Measurements from ENCODE around the gene TMCC2.

TMCC2 gene

DNA sequence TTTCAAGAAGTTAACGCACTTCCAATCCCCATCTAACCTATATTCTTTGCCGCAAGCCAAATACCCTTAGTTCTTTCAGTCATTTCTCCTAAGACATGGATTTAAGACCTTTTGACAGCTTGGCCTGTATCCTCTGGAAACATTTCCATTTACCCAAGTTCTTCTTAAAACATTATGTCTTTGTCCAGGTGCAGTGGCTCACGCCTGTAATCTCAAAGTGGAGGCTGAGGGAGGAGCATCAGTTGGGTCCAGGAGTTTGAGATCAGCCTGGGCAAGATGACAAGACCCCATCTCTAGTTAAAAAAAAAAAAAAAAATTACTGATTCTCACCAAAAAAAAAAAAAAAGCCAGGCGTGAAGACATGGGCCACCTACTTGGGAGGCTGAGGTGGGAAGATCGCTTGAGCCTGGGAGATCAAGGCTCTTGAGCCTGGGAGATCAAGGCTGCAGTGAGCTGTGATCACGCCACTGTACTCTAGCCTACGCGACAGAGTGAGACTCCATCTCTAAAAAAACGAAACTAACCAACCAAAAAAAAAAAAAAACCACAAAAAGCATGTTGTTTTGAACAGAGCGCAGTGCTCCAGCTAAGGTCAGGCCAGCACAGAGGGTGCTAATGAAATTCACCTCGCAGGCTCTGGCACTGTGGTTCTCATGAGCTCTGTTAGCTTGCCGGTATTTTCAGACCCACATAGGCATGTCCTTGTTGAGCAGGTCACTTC lies 57.8 kb downstream of the TMCC2 start (continued):
- TF ChIP-seq, protein P1, sequence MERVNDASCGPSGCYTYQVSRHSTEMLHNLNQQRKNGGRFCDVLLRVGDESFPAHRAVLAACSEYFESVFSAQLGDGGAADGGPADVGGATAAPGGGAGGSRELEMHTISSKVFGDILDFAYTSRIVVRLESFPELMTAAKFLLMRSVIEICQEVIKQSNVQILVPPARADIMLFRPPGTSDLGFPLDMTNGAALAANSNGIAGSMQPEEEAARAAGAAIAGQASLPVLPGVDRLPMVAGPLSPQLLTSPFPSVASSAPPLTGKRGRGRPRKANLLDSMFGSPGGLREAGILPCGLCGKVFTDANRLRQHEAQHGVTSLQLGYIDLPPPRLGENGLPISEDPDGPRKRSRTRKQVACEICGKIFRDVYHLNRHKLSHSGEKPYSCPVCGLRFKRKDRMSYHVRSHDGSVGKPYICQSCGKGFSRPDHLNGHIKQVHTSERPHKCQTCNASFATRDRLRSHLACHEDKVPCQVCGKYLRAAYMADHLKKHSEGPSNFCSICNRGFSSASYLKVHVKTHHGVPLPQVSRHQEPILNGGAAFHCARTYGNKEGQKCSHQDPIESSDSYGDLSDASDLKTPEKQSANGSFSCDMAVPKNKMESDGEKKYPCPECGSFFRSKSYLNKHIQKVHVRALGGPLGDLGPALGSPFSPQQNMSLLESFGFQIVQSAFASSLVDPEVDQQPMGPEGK (CRISPR knock-in tag; IDR thresholded peaks at IDR 0.05; ENCODE audit: borderline replicate concordance), result no peak
- TF ChIP-seq CSDC2 (CRISPR knock-in tag; IDR thresholded peaks at IDR 0.05), result no peak
- TF ChIP-seq BACH2 (CRISPR knock-in tag; IDR thresholded peaks at IDR 0.05; ENCODE audit: borderline replicate concordance), result no peak

DNA sequence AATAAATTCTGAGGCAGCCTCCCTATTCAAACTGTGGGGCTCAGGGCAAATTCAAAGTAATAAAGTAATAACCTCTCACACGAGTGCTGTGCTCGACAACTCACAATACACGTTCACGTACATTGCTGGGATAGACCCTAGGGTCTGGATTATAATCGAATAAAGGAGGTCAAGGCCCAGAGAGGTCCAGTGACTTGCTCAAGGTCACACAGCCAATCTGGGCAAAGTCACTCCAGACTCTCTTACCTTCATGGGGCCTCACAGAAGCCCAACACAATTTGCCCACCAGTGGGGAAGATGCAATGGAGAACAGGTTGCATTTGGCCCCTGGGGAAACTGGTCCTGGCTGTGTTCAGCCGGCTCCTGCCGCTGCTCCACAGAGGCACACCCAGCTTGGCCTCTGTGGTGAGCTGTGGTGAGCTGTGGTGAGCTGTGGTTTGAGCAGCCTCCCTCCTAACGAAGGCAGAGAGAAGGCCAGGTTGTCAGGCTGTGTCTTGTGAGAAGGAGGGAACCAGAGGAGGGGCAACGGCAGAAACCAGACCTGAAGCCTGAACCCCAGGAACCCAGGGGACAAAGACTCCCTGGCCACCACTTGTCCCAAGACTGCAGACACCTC lies 58.7 kb downstream of the TMCC2 start:
- TF ChIP-seq RARB (CRISPR knock-in tag; IDR thresholded peaks at IDR 0.05), result no peak
- TF ChIP-seq SNAI2 (CRISPR knock-in tag; IDR thresholded peaks at IDR 0.05), result no peak
- TF ChIP-seq BACH2 (CRISPR knock-in tag; IDR thresholded peaks at IDR 0.05; ENCODE audit: borderline replicate concordance), result no peak
- ATAC-seq, result no peak

DNA sequence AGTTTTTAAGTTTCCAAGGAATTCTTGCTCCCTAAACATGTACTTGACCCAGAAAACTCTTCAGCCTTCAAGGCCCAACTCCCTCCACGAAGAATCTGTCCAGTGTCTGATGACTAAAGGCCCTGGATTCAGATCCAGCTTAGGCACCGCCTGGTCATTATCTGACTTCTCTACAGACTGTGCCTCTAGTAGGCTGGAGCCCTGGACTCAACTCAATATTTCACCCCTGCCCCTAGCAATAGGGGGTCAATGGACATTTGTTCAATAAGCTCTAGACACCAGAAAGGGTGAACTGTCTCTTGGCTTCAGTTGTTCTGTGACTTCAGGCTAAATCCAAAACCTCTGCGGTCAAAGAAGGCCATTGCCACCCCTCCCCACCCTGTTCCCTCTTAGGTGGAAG lies 59.3 kb downstream of the TMCC2 start:
- ATAC-seq, result no peak
- TF ChIP-seq CSDC2 (CRISPR knock-in tag; IDR thresholded peaks at IDR 0.05), result no peak
- TF ChIP-seq OSR1 (CRISPR knock-in tag; IDR thresholded peaks at IDR 0.05), result no peak
- no peak for TF ChIP-seq RARB (CRISPR knock-in tag; IDR thresholded peaks at IDR 0.05)
- TF ChIP-seq, protein P2, sequence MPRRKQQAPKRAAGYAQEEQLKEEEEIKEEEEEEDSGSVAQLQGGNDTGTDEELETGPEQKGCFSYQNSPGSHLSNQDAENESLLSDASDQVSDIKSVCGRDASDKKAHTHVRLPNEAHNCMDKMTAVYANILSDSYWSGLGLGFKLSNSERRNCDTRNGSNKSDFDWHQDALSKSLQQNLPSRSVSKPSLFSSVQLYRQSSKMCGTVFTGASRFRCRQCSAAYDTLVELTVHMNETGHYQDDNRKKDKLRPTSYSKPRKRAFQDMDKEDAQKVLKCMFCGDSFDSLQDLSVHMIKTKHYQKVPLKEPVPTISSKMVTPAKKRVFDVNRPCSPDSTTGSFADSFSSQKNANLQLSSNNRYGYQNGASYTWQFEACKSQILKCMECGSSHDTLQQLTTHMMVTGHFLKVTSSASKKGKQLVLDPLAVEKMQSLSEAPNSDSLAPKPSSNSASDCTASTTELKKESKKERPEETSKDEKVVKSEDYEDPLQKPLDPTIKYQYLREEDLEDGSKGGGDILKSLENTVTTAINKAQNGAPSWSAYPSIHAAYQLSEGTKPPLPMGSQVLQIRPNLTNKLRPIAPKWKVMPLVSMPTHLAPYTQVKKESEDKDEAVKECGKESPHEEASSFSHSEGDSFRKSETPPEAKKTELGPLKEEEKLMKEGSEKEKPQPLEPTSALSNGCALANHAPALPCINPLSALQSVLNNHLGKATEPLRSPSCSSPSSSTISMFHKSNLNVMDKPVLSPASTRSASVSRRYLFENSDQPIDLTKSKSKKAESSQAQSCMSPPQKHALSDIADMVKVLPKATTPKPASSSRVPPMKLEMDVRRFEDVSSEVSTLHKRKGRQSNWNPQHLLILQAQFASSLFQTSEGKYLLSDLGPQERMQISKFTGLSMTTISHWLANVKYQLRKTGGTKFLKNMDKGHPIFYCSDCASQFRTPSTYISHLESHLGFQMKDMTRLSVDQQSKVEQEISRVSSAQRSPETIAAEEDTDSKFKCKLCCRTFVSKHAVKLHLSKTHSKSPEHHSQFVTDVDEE (CRISPR knock-in tag; IDR thresholded peaks at IDR 0.05), result no peak
- no peak for TF ChIP-seq ESRRG (CRISPR knock-in tag; IDR thresholded peaks at IDR 0.05)
- TF ChIP-seq ZNF565 (CRISPR knock-in tag; conservative IDR thresholded peaks at IDR 0.05; ENCODE audit: low read depth), result no peak
- TF ChIP-seq, protein P3, sequence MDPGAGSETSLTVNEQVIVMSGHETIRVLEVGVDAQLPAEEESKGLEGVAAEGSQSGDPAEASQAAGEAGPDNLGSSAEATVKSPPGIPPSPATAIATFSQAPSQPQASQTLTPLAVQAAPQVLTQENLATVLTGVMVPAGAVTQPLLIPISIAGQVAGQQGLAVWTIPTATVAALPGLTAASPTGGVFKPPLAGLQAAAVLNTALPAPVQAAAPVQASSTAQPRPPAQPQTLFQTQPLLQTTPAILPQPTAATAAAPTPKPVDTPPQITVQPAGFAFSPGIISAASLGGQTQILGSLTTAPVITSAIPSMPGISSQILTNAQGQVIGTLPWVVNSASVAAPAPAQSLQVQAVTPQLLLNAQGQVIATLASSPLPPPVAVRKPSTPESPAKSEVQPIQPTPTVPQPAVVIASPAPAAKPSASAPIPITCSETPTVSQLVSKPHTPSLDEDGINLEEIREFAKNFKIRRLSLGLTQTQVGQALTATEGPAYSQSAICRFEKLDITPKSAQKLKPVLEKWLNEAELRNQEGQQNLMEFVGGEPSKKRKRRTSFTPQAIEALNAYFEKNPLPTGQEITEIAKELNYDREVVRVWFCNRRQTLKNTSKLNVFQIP (CRISPR knock-in tag; IDR thresholded peaks at IDR 0.05; ENCODE audit: borderline replicate concordance, low read depth), result no peak
- no peak for TF ChIP-seq TCF4 (CRISPR knock-in tag; IDR thresholded peaks at IDR 0.05; ENCODE audit: borderline replicate concordance)
- TF ChIP-seq ISL1 (CRISPR knock-in tag; IDR thresholded peaks at IDR 0.05), result no peak
- TF ChIP-seq, protein P4, sequence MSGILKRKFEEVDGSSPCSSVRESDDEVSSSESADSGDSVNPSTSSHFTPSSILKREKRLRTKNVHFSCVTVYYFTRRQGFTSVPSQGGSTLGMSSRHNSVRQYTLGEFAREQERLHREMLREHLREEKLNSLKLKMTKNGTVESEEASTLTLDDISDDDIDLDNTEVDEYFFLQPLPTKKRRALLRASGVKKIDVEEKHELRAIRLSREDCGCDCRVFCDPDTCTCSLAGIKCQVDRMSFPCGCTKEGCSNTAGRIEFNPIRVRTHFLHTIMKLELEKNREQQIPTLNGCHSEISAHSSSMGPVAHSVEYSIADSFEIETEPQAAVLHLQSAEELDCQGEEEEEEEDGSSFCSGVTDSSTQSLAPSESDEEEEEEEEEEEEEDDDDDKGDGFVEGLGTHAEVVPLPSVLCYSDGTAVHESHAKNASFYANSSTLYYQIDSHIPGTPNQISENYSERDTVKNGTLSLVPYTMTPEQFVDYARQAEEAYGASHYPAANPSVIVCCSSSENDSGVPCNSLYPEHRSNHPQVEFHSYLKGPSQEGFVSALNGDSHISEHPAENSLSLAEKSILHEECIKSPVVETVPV (CRISPR knock-in tag; IDR thresholded peaks at IDR 0.05), result no peak
- no peak for TF ChIP-seq PPARA (CRISPR knock-in tag; IDR thresholded peaks at IDR 0.05; ENCODE audit: borderline replicate concordance)
- no peak for TF ChIP-seq ZNF70 (CRISPR knock-in tag; IDR thresholded peaks at IDR 0.05)

DNA sequence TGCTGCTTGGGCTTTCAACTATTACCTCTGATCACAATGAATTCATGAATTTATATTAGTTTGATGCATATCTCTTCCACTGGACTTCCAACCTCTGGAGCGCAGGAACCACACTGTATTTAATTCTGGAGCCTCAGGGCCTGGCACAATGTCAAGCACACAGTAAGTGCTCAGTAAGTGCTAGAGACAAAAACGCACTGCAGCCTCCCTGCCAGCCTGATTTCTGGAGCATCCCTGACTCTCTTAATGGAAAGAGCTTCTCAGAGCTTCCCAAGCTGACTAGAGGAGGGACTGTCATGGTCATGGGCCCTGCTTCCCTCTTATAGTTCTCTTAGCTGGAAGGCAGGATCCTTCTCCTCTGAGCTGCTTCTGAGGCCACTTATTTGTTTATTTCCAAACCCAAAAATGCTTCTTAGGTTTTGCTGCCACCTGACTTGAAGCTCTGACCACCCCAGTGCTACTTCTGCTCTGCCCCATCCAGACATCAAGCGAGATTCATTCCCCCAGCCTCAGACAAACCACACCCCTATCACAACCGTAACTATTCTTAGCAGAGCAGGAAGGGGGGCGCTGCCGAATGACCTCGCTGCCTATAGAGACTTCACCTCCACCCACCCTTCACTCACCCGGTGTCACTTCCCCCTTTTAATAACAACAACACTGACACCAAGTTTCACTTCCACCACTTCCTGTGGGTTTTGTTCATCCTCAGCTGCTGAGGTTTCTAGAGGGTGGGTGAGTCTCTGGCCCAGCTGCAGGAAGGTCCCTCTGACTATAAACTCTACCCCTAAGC lies 60.2 kb downstream of the TMCC2 start:
- no peak for ATAC-seq
- TF ChIP-seq, protein P5, sequence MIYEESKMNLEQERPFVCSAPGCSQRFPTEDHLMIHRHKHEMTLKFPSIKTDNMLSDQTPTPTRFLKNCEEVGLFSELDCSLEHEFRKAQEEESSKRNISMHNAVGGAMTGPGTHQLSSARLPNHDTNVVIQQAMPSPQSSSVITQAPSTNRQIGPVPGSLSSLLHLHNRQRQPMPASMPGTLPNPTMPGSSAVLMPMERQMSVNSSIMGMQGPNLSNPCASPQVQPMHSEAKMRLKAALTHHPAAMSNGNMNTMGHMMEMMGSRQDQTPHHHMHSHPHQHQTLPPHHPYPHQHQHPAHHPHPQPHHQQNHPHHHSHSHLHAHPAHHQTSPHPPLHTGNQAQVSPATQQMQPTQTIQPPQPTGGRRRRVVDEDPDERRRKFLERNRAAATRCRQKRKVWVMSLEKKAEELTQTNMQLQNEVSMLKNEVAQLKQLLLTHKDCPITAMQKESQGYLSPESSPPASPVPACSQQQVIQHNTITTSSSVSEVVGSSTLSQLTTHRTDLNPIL (CRISPR knock-in tag; IDR thresholded peaks at IDR 0.05; ENCODE audit: low read depth), result no peak
- no peak for TF ChIP-seq BACH2 (CRISPR knock-in tag; IDR thresholded peaks at IDR 0.05; ENCODE audit: borderline replicate concordance)
- no peak for TF ChIP-seq ARNTL (CRISPR knock-in tag; IDR thresholded peaks at IDR 0.05; ENCODE audit: borderline replicate concordance, low read depth)
- no peak for TF ChIP-seq TCF4 (CRISPR knock-in tag; IDR thresholded peaks at IDR 0.05; ENCODE audit: borderline replicate concordance)
- no peak for TF ChIP-seq TOX (CRISPR knock-in tag; IDR thresholded peaks at IDR 0.05; ENCODE audit: borderline replicate concordance)
- TF ChIP-seq ZNF565 (CRISPR knock-in tag; conservative IDR thresholded peaks at IDR 0.05; ENCODE audit: low read depth), result no peak
- no peak for TF ChIP-seq ZFP30 (CRISPR knock-in tag; IDR thresholded peaks at IDR 0.05)
- TF ChIP-seq ZFP3 (CRISPR knock-in tag; IDR thresholded peaks at IDR 0.05), result no peak
- TF ChIP-seq RARB (CRISPR knock-in tag; IDR thresholded peaks at IDR 0.05), result no peak
- no peak for TF ChIP-seq OSR1 (CRISPR knock-in tag; IDR thresholded peaks at IDR 0.05)
- no peak for TF ChIP-seq PPARA (CRISPR knock-in tag; IDR thresholded peaks at IDR 0.05; ENCODE audit: borderline replicate concordance)
- TF ChIP-seq, protein P4 (CRISPR knock-in tag; IDR thresholded peaks at IDR 0.05), result no peak
- TF ChIP-seq ESRRG (CRISPR knock-in tag; IDR thresholded peaks at IDR 0.05), result no peak
